ENCODE data around the gene SORCS1.

Gene SORCS1

GRCh38 chr10:106547047-106547635, 617.4 kb downstream of the SORCS1 start:
- no peaks in the 10 kb centered on the region for H3K79me2 ChIP-seq
- TF ChIP-seq CTCF (IDR thresholded peaks at IDR 0.05), result no peak
- no peak overlapping the region for H3K9ac ChIP-seq
- no peaks in the 10 kb centered on the region for H3K27me3 ChIP-seq (ENCODE audit: control insufficient read depth, insufficient read depth, low read length)
- H3K36me3 ChIP-seq (ENCODE audit: control insufficient read depth, insufficient read depth, low read length), result no peaks in the 10 kb centered on the region
- no peak overlapping the region for H2AFZ ChIP-seq
- H3K9me3 ChIP-seq (ENCODE audit: control insufficient read depth, low read length), result no peaks in the 10 kb centered on the region
- no peak overlapping the region for H3K27ac ChIP-seq
- H3K4me1 ChIP-seq, result no peaks in the 10 kb centered on the region
- H3K4me3 ChIP-seq (ENCODE audit: low read depth, low read length), result no peak overlapping the region
- no peak overlapping the region for H3K4me2 ChIP-seq (ENCODE audit: low read length)

- Histone ChIP-seq H3K27me3 (ENCODE audit: control insufficient read depth, insufficient read depth, low read length) (no peaks in the 10 kb centered on the region), H2AFZ (no peak overlapping the region), H3K4me2 (ENCODE audit: low read length) (no peak overlapping the region), H3K27ac (no peak overlapping the region), H3K4me1 (no peaks in the 10 kb centered on the region), H3K9ac (no peak overlapping the region), H3K36me3 (ENCODE audit: control insufficient read depth, insufficient read depth, low read length) (no peaks in the 10 kb centered on the region), H3K9me3 (ENCODE audit: control insufficient read depth, low read length) (no peaks in the 10 kb centered on the region), H3K79me2 (no peaks in the 10 kb centered on the region), H3K4me3 (ENCODE audit: low read depth, low read length) (no peak overlapping the region)
- no peak for TF ChIP-seq CTCF (IDR thresholded peaks at IDR 0.05)
These were observed 622.0 kb downstream of the SORCS1 start for GRCh38 chr10:106542461-106542860.

- Histone ChIP-seq H3K27me3 (ENCODE audit: control insufficient read depth, insufficient read depth, low read length) (no peaks in the 10 kb centered on the region), H3K4me3 (ENCODE audit: low read depth, low read length) (no peak overlapping the region), H3K27ac (no peak overlapping the region), H3K4me1 (no peaks in the 10 kb centered on the region), H2AFZ (no peak overlapping the region), H3K9ac (no peak overlapping the region), H3K36me3 (ENCODE audit: control insufficient read depth, insufficient read depth, low read length) (no peaks in the 10 kb centered on the region), H3K79me2 (no peaks in the 10 kb centered on the region), H3K4me2 (ENCODE audit: low read length) (no peak overlapping the region), H3K9me3 (ENCODE audit: control insufficient read depth, low read length) (no peaks in the 10 kb centered on the region)
- no peak for TF ChIP-seq CTCF (IDR thresholded peaks at IDR 0.05)
These were observed 623.9 kb downstream of the SORCS1 start for GRCh38 chr10:106540645-106541044.

- H2AFZ ChIP-seq, result no peak overlapping the region
- no peaks in the 10 kb centered on the region for H3K4me1 ChIP-seq
- H3K79me2 ChIP-seq, result no peaks in the 10 kb centered on the region
- no peak for TF ChIP-seq CTCF (IDR thresholded peaks at IDR 0.05)
- H3K36me3 ChIP-seq (ENCODE audit: control insufficient read depth, insufficient read depth, low read length), result no peaks in the 10 kb centered on the region
- no peak overlapping the region for H3K27ac ChIP-seq
- H3K9me3 ChIP-seq (ENCODE audit: control insufficient read depth, low read length), result no peaks in the 10 kb centered on the region
- no peaks in the 10 kb centered on the region for H3K27me3 ChIP-seq (ENCODE audit: control insufficient read depth, insufficient read depth, low read length)
- H3K4me3 ChIP-seq (ENCODE audit: low read depth, low read length), result no peak overlapping the region
- H3K4me2 ChIP-seq (ENCODE audit: low read length), result no peak overlapping the region
- no peak overlapping the region for H3K9ac ChIP-seq
These were observed 626.6 kb downstream of the SORCS1 start for GRCh38 chr10:106537866-106538265.

- no peaks in the 10 kb centered on the region for H3K36me3 ChIP-seq (ENCODE audit: control insufficient read depth, insufficient read depth, low read length)
- no peak overlapping the region for H3K4me2 ChIP-seq (ENCODE audit: low read length)
- H3K27ac ChIP-seq, result no peak overlapping the region
- H3K4me3 ChIP-seq (ENCODE audit: low read depth, low read length), result no peak overlapping the region
- no peaks in the 10 kb centered on the region for H3K4me1 ChIP-seq
- H2AFZ ChIP-seq, result no peak overlapping the region
- H3K27me3 ChIP-seq (ENCODE audit: control insufficient read depth, insufficient read depth, low read length), result no peaks in the 10 kb centered on the region
- H3K9me3 ChIP-seq (ENCODE audit: control insufficient read depth, low read length), result no peaks in the 10 kb centered on the region
- no peak for TF ChIP-seq CTCF (IDR thresholded peaks at IDR 0.05)
- H3K9ac ChIP-seq, result no peak overlapping the region
- H3K79me2 ChIP-seq, result no peaks in the 10 kb centered on the region
These were observed 629.1 kb downstream of the SORCS1 start for GRCh38 chr10:106535304-106535953.
